Panc1 (cell line): ENCODE results near the gene LUC7L2. TPM values are rescaled to one million over a fixed set of nuclear protein-coding genes. Genes with fewer than 3 reads are reported as not detected.

Experiments
- ATAC-seq: fragments of 200-7000 bp; cut with Tn5 transposase; 2 replicates; pipeline ENCODE4 v1.9.1; 2020; ENCODE audit warnings: mild to moderate bottlenecking, moderate library complexity
- BruUV-seq: library from RNA; stranded (reverse); fragments of 400-500 nt; replicated peaks from 2 replicates; lab custom pipeline; 2021; lab: Mats Ljungman, UMichigan
- CTCF ChIA-PET: fragments of 300-600 bp; sonication (Branson Sonifier 250); formaldehyde crosslinking; loops from one replicate; lab custom pipeline; 2022; ENCODE audit warnings: antibody characterized with exemption; lab: Charles Lee
- POLR2A ChIA-PET: fragments of 300-600 bp; sonication (Branson Sonifier 250); formaldehyde crosslinking; loops from one replicate; lab custom pipeline; 2022; ENCODE audit warnings: antibody characterized with exemption; lab: Charles Lee
- DNase-seq: peaks from one replicate; pipeline ENCODE4 v3.0.0-alpha.2; 2010; ENCODE audit warnings: low read depth, low spot score
- H3K27ac ChIP-seq: 2 replicates; pipeline ENCODE4 v1.5.1; 2011; ENCODE audit warnings: mild to moderate bottlenecking, low read length, inconsistent platforms
- H3K27me3 ChIP-seq: fragments of 200-500 bp; sonication (Bioruptor generic); 2 replicates; pipeline ENCODE4 v1.6.0; 2014; ENCODE audit warnings: low read length, inconsistent platforms; ENCODE audit not compliant: control insufficient read depth, insufficient read depth
- H3K36me3 ChIP-seq: fragments of 200-500 bp; sonication (Bioruptor generic); 2 replicates; pipeline ENCODE4 v1.5.1; 2014; ENCODE audit warnings: inconsistent platforms, mild to moderate bottlenecking, low read length, moderate library complexity; ENCODE audit not compliant: control insufficient read depth, insufficient read depth
- H3K4me1 ChIP-seq: 2 replicates; pipeline ENCODE4 v1.5.1; 2011; ENCODE audit warnings: inconsistent platforms, mild to moderate bottlenecking, low read length, moderate library complexity; ENCODE audit not compliant: control insufficient read depth, insufficient read depth
- H3K4me3 ChIP-seq, 2 experiments: 2 replicates each; pipeline ENCODE4 v1.5.1; 2011 to 2012; ENCODE audit warnings: low read depth in 2 of 2, low read length in 2 of 2, mild to moderate bottlenecking in 2 of 2, inconsistent platforms in 1 of 2, moderate library complexity in 1 of 2
- H3K9me3 ChIP-seq: fragments of 200-500 bp; sonication (Bioruptor generic); 2 replicates; pipeline ENCODE4 v1.5.1; 2014; ENCODE audit warnings: low read depth, mild to moderate bottlenecking, inconsistent platforms, low read length, moderate library complexity; ENCODE audit not compliant: control insufficient read depth, insufficient read depth
- CTCF ChIP-seq: fragments of 450-650 bp; IDR thresholded peaks from 2 replicates; pipeline ENCODE4 v1.5.1; 2017; ENCODE audit warnings: mild to moderate bottlenecking
- POLR2AphosphoS5 ChIP-seq: IDR thresholded peaks from 2 replicates; pipeline ENCODE4 v1.6.1; 2012; ENCODE audit warnings: mild to moderate bottlenecking, low read depth, low read length, moderate library complexity
- REST ChIP-seq, 2 experiments: IDR thresholded peaks; 2 replicates each; pipeline ENCODE4 v1.6.1; 2011 to 2012; ENCODE audit warnings: low read depth in 2 of 2, control low read depth in 1 of 2, low read length in 1 of 2, mild to moderate bottlenecking in 1 of 2, moderate library complexity in 1 of 2; ENCODE audit not compliant: insufficient read depth in 1 of 2
- SIN3A ChIP-seq: IDR thresholded peaks from 2 replicates; pipeline ENCODE4 v1.6.1; 2012; ENCODE audit warnings: low read depth, mild to moderate bottlenecking, low read length, moderate library complexity, borderline replicate concordance; ENCODE audit not compliant: insufficient read depth
- TCF7L2 ChIP-seq: IDR thresholded peaks from 2 replicates; pipeline ENCODE4 v1.6.1; 2011; ENCODE audit warnings: mild to moderate bottlenecking, low read depth, low read length, inconsistent platforms
- in situ Hi-C: cut with HindIII; loops from 2 replicates; pipeline ENCODE4 v1.10.0; 2016; ENCODE audit warnings: low sequenced_read_pairs, low pct_unique_long_range_greater_than_20kb
- intact Hi-C: fragments of 100-400 bp; cut with micrococcal nuclease; formaldehyde crosslinking; loops from one replicate; pipeline ENCODE4 v1.10.0; 2022; ENCODE audit not compliant: unreplicated experiment
- total RNA-seq: library from RNA; stranded (reverse); gene quantifications from one replicate; pipeline ENCODE4 v1.2.1, GENCODE V29; 2021; ENCODE audit not compliant: unreplicated experiment

LUC7L2 gene
- total RNA-seq, 1 experiment from 2014 or later: 110 TPM

DNA sequence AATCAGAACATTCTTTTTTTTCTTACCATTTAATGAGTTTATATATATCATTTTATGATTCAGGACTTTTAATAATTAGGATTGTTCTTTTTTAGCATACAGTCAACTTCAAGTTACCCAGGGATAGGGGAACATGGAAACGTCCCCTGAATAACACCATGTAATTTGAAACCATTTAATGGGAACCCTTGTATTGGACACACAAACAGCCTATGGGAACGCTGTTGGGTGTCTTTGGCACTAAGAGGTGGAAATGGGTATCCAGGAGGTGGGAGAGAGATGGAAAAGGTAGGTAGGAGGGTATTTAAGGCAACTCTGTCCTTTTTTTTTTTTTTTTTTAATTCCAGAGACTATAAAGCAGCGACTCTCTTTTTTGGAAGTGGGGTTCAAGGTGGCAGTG, 2.6 kb downstream of the LUC7L2 start:
- intact Hi-C loops: no loop called here
- H3K27me3 ChIP-seq: no peaks in the 10 kb centered on the region
- H3K36me3 ChIP-seq: peaks cover 27% of the 10 kb centered on the region
- no peak for DNase-seq
- ChIA-PET CTCF (no interaction called here), POLR2A (no interaction called here)
- H3K4me3 ChIP-seq: no peak overlapping the region
- in situ Hi-C loops: no loop called here
- H3K4me1 ChIP-seq: peaks cover 18% of the 10 kb centered on the region
- no peak overlapping the region for H3K27ac ChIP-seq
- no peak for ATAC-seq
- no TSS peak for BruUV-seq
- no peaks in the 10 kb centered on the region for H3K9me3 ChIP-seq
- TF ChIP-seq TCF7L2: no peak
- no peak for TF ChIP-seq REST (IDR thresholded peaks at IDR 0.05; ENCODE audit: insufficient read depth in 1 of 2, low read depth in 2 of 2, low read length in 1 of 2)
- no peak for TF ChIP-seq SIN3A
- TF ChIP-seq POLR2AphosphoS5: no peak
- no peak for TF ChIP-seq CTCF

GRCh38 chr7:139362981-139363380, 3.3 kb downstream of the LUC7L2 start:
- no peak overlapping the region for H3K4me3 ChIP-seq
- H3K27ac ChIP-seq: no peak overlapping the region
- no TSS peak for BruUV-seq
- in situ Hi-C loops: no loop called here
- H3K9me3 ChIP-seq: no peaks in the 10 kb centered on the region
- no peak for DNase-seq
- peaks cover 18% of the 10 kb centered on the region for H3K4me1 ChIP-seq
- ATAC-seq: no peak
- ChIA-PET POLR2A (no interaction called here), CTCF (no interaction called here)
- H3K27me3 ChIP-seq: no peaks in the 10 kb centered on the region
- H3K36me3 ChIP-seq: peaks cover 27% of the 10 kb centered on the region
- intact Hi-C loops: no loop called here
- no peak for TF ChIP-seq TCF7L2
- TF ChIP-seq SIN3A: no peak
- TF ChIP-seq REST (IDR thresholded peaks at IDR 0.05; ENCODE audit: insufficient read depth in 1 of 2, low read depth in 2 of 2, low read length in 1 of 2): no peak
- no peak for TF ChIP-seq CTCF
- no peak for TF ChIP-seq POLR2AphosphoS5
